ENCODE results near the gene KRT71.

Gene KRT71

GRCh38 chr12:52579468-52580465 lies 26.8 kb upstream of the KRT71 start:
- Histone ChIP-seq H3K4me1 (no peaks in the 10 kb centered on the region), H3K36me3 (ENCODE audit: control insufficient read depth, insufficient read depth, low read length) (no peaks in the 10 kb centered on the region), H2AFZ (no peak overlapping the region), H3K79me2 (no peaks in the 10 kb centered on the region), H3K4me3 (ENCODE audit: low read depth, low read length) (no peak overlapping the region), H3K4me2 (ENCODE audit: low read length) (no peak overlapping the region), H3K27ac (no peak overlapping the region), H3K9ac (no peak overlapping the region), H3K27me3 (ENCODE audit: control insufficient read depth, insufficient read depth, low read length) (no peaks in the 10 kb centered on the region), H3K9me3 (ENCODE audit: control insufficient read depth, low read length) (no peaks in the 10 kb centered on the region)
- TF ChIP-seq CTCF (IDR thresholded peaks at IDR 0.05), result no peak

- TF ChIP-seq CTCF (IDR thresholded peaks at IDR 0.05), result no peak
- Histone ChIP-seq H3K4me2 (ENCODE audit: low read length) (no peak overlapping the region), H3K4me3 (ENCODE audit: low read depth, low read length) (no peak overlapping the region), H3K79me2 (no peaks in the 10 kb centered on the region), H2AFZ (no peak overlapping the region), H3K27me3 (ENCODE audit: control insufficient read depth, insufficient read depth, low read length) (no peaks in the 10 kb centered on the region), H3K36me3 (ENCODE audit: control insufficient read depth, insufficient read depth, low read length) (no peaks in the 10 kb centered on the region), H3K4me1 (no peaks in the 10 kb centered on the region), H3K27ac (no peak overlapping the region), H3K9me3 (ENCODE audit: control insufficient read depth, low read length) (no peaks in the 10 kb centered on the region), H3K9ac (no peak overlapping the region)
Observed at GRCh38 chr12:52578469-52578868, 25.5 kb upstream of the KRT71 start.

- Histone ChIP-seq H3K9ac (no peak overlapping the region), H2AFZ (no peak overlapping the region), H3K9me3 (ENCODE audit: control insufficient read depth, low read length) (no peaks in the 10 kb centered on the region), H3K27me3 (ENCODE audit: control insufficient read depth, insufficient read depth, low read length) (no peaks in the 10 kb centered on the region), H3K4me3 (ENCODE audit: low read depth, low read length) (no peak overlapping the region), H3K4me1 (no peaks in the 10 kb centered on the region), H3K79me2 (no peaks in the 10 kb centered on the region), H3K4me2 (ENCODE audit: low read length) (no peak overlapping the region), H3K27ac (no peak overlapping the region), H3K36me3 (ENCODE audit: control insufficient read depth, insufficient read depth, low read length) (no peaks in the 10 kb centered on the region)
- TF ChIP-seq CTCF (IDR thresholded peaks at IDR 0.05), result no peak
Observed at GRCh38 chr12:52577316-52577715, 24.4 kb upstream of the KRT71 start.

- H3K9ac ChIP-seq, result no peak overlapping the region
- H3K9me3 ChIP-seq (ENCODE audit: control insufficient read depth, low read length), result no peaks in the 10 kb centered on the region
- H3K27ac ChIP-seq, result no peak overlapping the region
- no peaks in the 10 kb centered on the region for H3K27me3 ChIP-seq (ENCODE audit: control insufficient read depth, insufficient read depth, low read length)
- no peak overlapping the region for H3K4me2 ChIP-seq (ENCODE audit: low read length)
- no peak overlapping the region for H2AFZ ChIP-seq
- no peaks in the 10 kb centered on the region for H3K36me3 ChIP-seq (ENCODE audit: control insufficient read depth, insufficient read depth, low read length)
- no peaks in the 10 kb centered on the region for H3K4me1 ChIP-seq
- H3K79me2 ChIP-seq, result no peaks in the 10 kb centered on the region
- TF ChIP-seq CTCF (IDR thresholded peaks at IDR 0.05), result no peak
- no peak overlapping the region for H3K4me3 ChIP-seq (ENCODE audit: low read depth, low read length)
Observed at GRCh38 chr12:52575948-52576347, 23.0 kb upstream of the KRT71 start.
